Thyroid gland (tissue), 4 donors: ENCODE results near the gene EFNA5. TPM values are rescaled to one million over a fixed set of nuclear protein-coding genes. Genes with fewer than 3 reads are reported as not detected.

ENCODE experiments used
- DNase-seq, 2 donors: peaks; one replicate each; pipeline ENCODE4 v3.0.0-alpha.2; 2019
- H3K27ac ChIP-seq, 3 donors: fragments of 200-600 bp; sonication (generic); 1 replicate in 2 of 3; 2 replicates in 1 of 3; pipeline ENCODE4 v1.5.1; 2016 to 2019; ENCODE audit warnings: mild to moderate bottlenecking in 1 of 3, moderate library complexity in 1 of 3
- H3K27me3 ChIP-seq: fragments of 200-600 bp; sonication (generic); one replicate; pipeline ENCODE4 v1.5.1; 2019
- H3K36me3 ChIP-seq, 2 donors: fragments of 200-600 bp; sonication (generic); one replicate each; pipeline ENCODE4 v1.5.1; 2016 to 2019
- H3K4me1 ChIP-seq, 2 donors: fragments of 200-600 bp; sonication (generic); one replicate each; pipeline ENCODE4 v1.5.1; 2017 to 2019
- H3K4me3 ChIP-seq, 3 donors: fragments of 200-600 bp; sonication (generic); replicated peaks in 1 of 3; 1 replicate in 2 of 3; 2 replicates in 1 of 3; pipeline ENCODE4 v1.5.1; 2016; ENCODE audit warnings: mild to moderate bottlenecking in 1 of 3
- H3K9me3 ChIP-seq: fragments of 200-600 bp; sonication (generic); one replicate; pipeline ENCODE4 v1.5.1; 2017
- CTCF ChIP-seq, 6 experiments: fragments of 200-600 bp in 3 of 6; fragments of 450-650 bp in 3 of 6; sonication (generic) in 3 of 6; IDR thresholded peaks; one replicate each; pipeline ENCODE4 v1.5.1; 2016 to 2019; ENCODE audit warnings: antibody characterized with exemption in 6 of 6, mild to moderate bottlenecking in 2 of 6, inconsistent platforms in 1 of 6, moderate library complexity in 1 of 6
- POLR2A ChIP-seq, 2 donors: fragments of 450-650 bp; IDR thresholded peaks; one replicate each; pipeline ENCODE4 v1.6.1; 2017; ENCODE audit warnings: antibody characterized with exemption in 2 of 2, mild to moderate bottlenecking in 2 of 2, moderate library complexity in 1 of 2
- WGBS, 2 donors: methylation state at CpG; one replicate each; pipeline ENCODE4 v1.1.5; 2017; 5-methylcytosine and 5-hydroxymethylcytosine counted together
- intact Hi-C: fragments of 100-400 bp; cut with DNase I; formaldehyde crosslinking; loops from one replicate; pipeline ENCODE4 v1.15.1; 2023
- total RNA-seq, 4 donors: library from RNA; depleted of rRNA; stranded (reverse); fragments of >200 nt; gene quantifications; one replicate each; pipeline ENCODE4 v1.2.3, GENCODE V29; 2016

Gene EFNA5
- total RNA-seq, 4 donors from 2014 or later = 5.7 to 17.2 (median 6.4) TPM

GRCh38 chr5:107395632-107396350 lies 274.9 kb downstream of the EFNA5 start:
- intact Hi-C loops = no loop called here
- WGBS, 2 donors = 82 to 89% methylated on average over 5 of the region's 5 CpGs
- Histone ChIP-seq H3K36me3 (no peaks in the 10 kb centered on the region), H3K27me3 (no peaks in the 10 kb centered on the region), H3K9me3 (no peaks in the 10 kb centered on the region), H3K4me1 (no peaks in the 10 kb centered on the region), H3K4me3 (no peak overlapping the region), H3K27ac (no peak overlapping the region)
- TF ChIP-seq CTCF (IDR thresholded peaks at IDR 0.05) (no peak), POLR2A (IDR thresholded peaks at IDR 0.05) (no peak)
- DNase-seq = no peak

GRCh38 chr5:107393851-107394250 lies 276.9 kb downstream of the EFNA5 start:
- WGBS, 2 donors = 85 to 91% methylated on average over 2 of the region's 2 CpGs
- Histone ChIP-seq H3K4me3 (no peak overlapping the region), H3K9me3 (no peaks in the 10 kb centered on the region), H3K27me3 (no peaks in the 10 kb centered on the region), H3K27ac (no peak overlapping the region), H3K4me1 (no peaks in the 10 kb centered on the region), H3K36me3 (no peaks in the 10 kb centered on the region)
- DNase-seq = no peak
- TF ChIP-seq CTCF (IDR thresholded peaks at IDR 0.05) (no peak), POLR2A (IDR thresholded peaks at IDR 0.05) (no peak)
- intact Hi-C loops = no loop called here

- TF ChIP-seq POLR2A (IDR thresholded peaks at IDR 0.05) = no peak
- no peak for TF ChIP-seq CTCF (IDR thresholded peaks at IDR 0.05)
- no peaks in the 10 kb centered on the region for H3K36me3 ChIP-seq
- no peaks in the 10 kb centered on the region for H3K27me3 ChIP-seq
- WGBS, 2 donors = 96 to 97% methylated on average over 5 of the region's 5 CpGs
- H3K27ac ChIP-seq = no peak overlapping the region
- H3K9me3 ChIP-seq = no peaks in the 10 kb centered on the region
- DNase-seq = no peak
- intact Hi-C loops = no loop called here
- H3K4me1 ChIP-seq = no peaks in the 10 kb centered on the region
- no peak overlapping the region for H3K4me3 ChIP-seq
Measured at GRCh38 chr5:107391787-107392186, 278.9 kb downstream of the EFNA5 start.

GRCh38 chr5:107389775-107390148 lies 281.0 kb downstream of the EFNA5 start:
- H3K27me3 ChIP-seq = no peaks in the 10 kb centered on the region
- no peaks in the 10 kb centered on the region for H3K36me3 ChIP-seq
- WGBS, 2 donors = 86 to 89% methylated on average over 1 of the region's 1 CpG
- H3K27ac ChIP-seq = no peak overlapping the region
- intact Hi-C loops = no loop called here
- no peaks in the 10 kb centered on the region for H3K4me1 ChIP-seq
- DNase-seq = no peak
- no peak for TF ChIP-seq POLR2A (IDR thresholded peaks at IDR 0.05)
- TF ChIP-seq CTCF (IDR thresholded peaks at IDR 0.05) = no peak
- H3K4me3 ChIP-seq = no peak overlapping the region
- no peaks in the 10 kb centered on the region for H3K9me3 ChIP-seq

- no peaks in the 10 kb centered on the region for H3K4me1 ChIP-seq
- H3K27ac ChIP-seq = no peak overlapping the region
- TF ChIP-seq POLR2A (IDR thresholded peaks at IDR 0.05) (no peak), CTCF (IDR thresholded peaks at IDR 0.05) (no peak)
- intact Hi-C loops = no loop called here
- H3K9me3 ChIP-seq = no peaks in the 10 kb centered on the region
- WGBS, 2 donors = 67 to 69% methylated on average over 5 of the region's 5 CpGs
- H3K36me3 ChIP-seq = no peaks in the 10 kb centered on the region
- H3K27me3 ChIP-seq = no peaks in the 10 kb centered on the region
- no peak for DNase-seq
- no peak overlapping the region for H3K4me3 ChIP-seq
Measured at GRCh38 chr5:107389130-107389774, 281.5 kb downstream of the EFNA5 start.
